Measurements from ENCODE around the gene CASP10. TPM values are rescaled to one million over a fixed set of nuclear protein-coding genes. Genes with fewer than 3 reads are reported as not detected.
A peak's percentile ranks its signal among the peaks of the same experiment; 100 is the strongest.

CASP10 gene
- polyA plus RNA-seq, 4 donors = 11.6 to 21.7 (median 16.4) TPM

DNA sequence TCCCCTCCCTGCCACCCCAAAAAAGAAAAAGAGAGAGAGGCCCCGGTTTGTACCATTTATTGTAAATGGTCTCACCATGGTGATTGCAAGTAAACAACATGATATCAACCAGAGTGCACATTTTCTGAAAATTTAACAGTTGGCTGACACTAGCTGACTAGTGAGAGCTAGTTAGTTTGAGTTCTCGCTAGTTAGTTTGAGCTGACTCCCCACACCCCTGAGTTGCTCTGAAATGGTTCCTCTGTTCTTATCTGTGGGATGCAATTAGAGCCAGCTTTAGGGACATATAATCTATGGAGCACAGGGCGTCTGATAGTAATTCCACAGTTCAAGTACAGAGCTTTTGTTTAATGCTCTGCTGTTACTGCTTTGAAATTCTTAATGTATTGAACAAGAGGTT is 13.1 kb downstream of the CASP10 start:
- Histone ChIP-seq H3K36me3 (ENCODE audit: control insufficient read depth in 3 of 3, insufficient read depth in 2 of 3, low read depth in 1 of 3, low read length in 3 of 3) (peaks cover 2 to 24% (median 7%) of the 10 kb centered on the region in 3 donors), H3K27ac (ENCODE audit: low read depth in 1 of 3, low read length in 2 of 3) (peak overlapping the region; percentile 2 to 58 (median 54))
- 9 to 48% (median 39%) methylated on average over 3 of the region's 3 CpGs for WGBS, 3 donors

DNA sequence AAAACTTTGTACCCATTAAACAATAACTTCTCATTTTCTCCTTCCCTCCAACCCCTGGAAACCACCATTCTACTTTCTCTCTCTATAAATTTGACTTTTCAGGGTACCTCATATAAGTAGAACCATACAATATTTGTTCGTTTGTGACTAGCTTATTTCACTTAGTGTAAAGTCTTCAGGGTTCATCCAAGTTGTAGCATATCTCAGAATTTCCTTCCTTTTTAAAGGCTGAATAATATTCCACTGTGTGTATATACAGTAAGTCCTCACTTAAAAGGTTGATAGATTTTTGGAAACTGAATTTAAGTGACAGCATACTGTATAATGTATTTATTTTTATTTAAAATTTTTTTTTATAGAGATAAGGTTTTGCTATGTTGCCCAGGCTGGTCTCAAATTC is 13.9 kb downstream of the CASP10 start:
- Histone ChIP-seq H3K4me3 (ENCODE audit: low read depth in 1 of 3, low read length in 3 of 3) (no peak overlapping the region), H3K27ac (ENCODE audit: low read depth in 1 of 3, low read length in 2 of 3) (peak overlapping the region in 1 of 3 donors; percentile 54), H3K27me3 (ENCODE audit: control insufficient read depth in 3 of 3, insufficient read depth in 3 of 3, low read length in 3 of 3) (no peaks in the 10 kb centered on the region), H3K36me3 (ENCODE audit: control insufficient read depth in 3 of 3, insufficient read depth in 2 of 3, low read depth in 1 of 3, low read length in 3 of 3) (peaks cover 2 to 27% (median 9%) of the 10 kb centered on the region in 3 donors), H3K4me1 (ENCODE audit: control insufficient read depth in 3 of 3, insufficient read depth in 2 of 3, low read depth in 1 of 3, low read length in 2 of 3) (peaks cover 2 to 25% (median 8%) of the 10 kb centered on the region in 3 donors), H3K9me3 (ENCODE audit: control insufficient read depth in 2 of 2, insufficient read depth in 1 of 2, low read depth in 1 of 2, low read length in 1 of 2) (no peaks in the 10 kb centered on the region)
- DNase-seq (no peak), FAIRE-seq (no peak)
- 92 to 98% (median 97%) methylated on average over 1 of the region's 1 CpG for WGBS, 3 donors

More for the DNA sequence above, 13.1 kb downstream of the CASP10 start:
- Histone ChIP-seq H3K27me3 (ENCODE audit: control insufficient read depth in 3 of 3, insufficient read depth in 3 of 3, low read length in 3 of 3) (no peaks in the 10 kb centered on the region), H3K4me1 (ENCODE audit: control insufficient read depth in 3 of 3, insufficient read depth in 2 of 3, low read depth in 1 of 3, low read length in 2 of 3) (peaks cover 5 to 33% (median 8%) of the 10 kb centered on the region in 3 donors), H3K4me3 (ENCODE audit: low read depth in 1 of 3, low read length in 3 of 3) (no peak overlapping the region), H3K9me3 (ENCODE audit: control insufficient read depth in 2 of 2, insufficient read depth in 1 of 2, low read depth in 1 of 2, low read length in 1 of 2) (no peaks in the 10 kb centered on the region)
- FAIRE-seq (no peak), DNase-seq (peak; percentile 48 to 91)

DNA sequence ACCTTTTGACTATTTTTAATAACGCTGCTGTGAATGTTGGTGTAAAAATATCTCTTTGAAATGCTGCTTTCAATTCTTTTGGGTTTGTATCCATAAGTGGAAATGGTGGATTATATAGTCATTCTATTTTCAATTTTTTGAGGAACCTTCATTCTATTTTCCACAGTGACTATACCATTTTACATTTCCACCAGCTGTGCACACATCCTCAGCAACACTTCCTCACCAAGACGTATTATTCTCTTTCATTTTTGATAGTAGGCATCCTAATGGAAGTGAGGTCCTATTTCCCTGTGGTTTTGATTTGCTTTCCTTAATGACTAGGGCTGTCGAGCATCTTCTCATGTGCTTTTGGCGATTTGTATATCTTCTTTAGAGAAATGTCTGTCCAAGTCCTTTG is 14.8 kb downstream of the CASP10 start:
- Histone ChIP-seq H3K36me3 (ENCODE audit: control insufficient read depth in 3 of 3, insufficient read depth in 2 of 3, low read depth in 1 of 3, low read length in 3 of 3) (peaks cover 2 to 32% (median 9%) of the 10 kb centered on the region in 3 donors), H3K27me3 (ENCODE audit: control insufficient read depth in 3 of 3, insufficient read depth in 3 of 3, low read length in 3 of 3) (no peaks in the 10 kb centered on the region), H3K9me3 (ENCODE audit: control insufficient read depth in 2 of 2, insufficient read depth in 1 of 2, low read depth in 1 of 2, low read length in 1 of 2) (no peaks in the 10 kb centered on the region), H3K4me1 (ENCODE audit: control insufficient read depth in 3 of 3, insufficient read depth in 2 of 3, low read depth in 1 of 3, low read length in 2 of 3) (peaks cover 2 to 21% (median 8%) of the 10 kb centered on the region in 3 donors), H3K27ac (ENCODE audit: low read depth in 1 of 3, low read length in 2 of 3) (no peak overlapping the region), H3K4me3 (ENCODE audit: low read depth in 1 of 3, low read length in 3 of 3) (no peak overlapping the region)
- FAIRE-seq (no peak), DNase-seq (no peak)
- 75 to 82% (median 77%) methylated on average over 4 of the region's 4 CpGs for WGBS, 3 donors

DNA sequence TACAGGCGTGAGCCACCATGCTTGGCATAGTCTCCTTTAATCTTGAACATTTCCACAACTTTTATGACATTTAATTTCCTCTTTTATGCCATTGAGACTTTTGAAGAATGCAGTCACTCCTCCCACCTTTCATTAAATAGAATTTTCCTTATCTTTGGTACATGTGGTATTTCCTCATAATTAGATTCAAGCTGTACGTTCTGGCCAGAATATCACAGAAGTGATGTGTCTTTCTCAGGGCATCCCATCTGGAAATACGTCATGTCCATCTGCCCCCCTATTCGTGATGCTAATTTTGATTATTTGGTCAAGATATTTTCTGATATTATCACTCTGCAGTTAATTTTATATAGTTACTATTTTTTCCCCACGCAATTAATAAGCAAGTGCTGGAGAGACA is 16.9 kb downstream of the CASP10 start:
- DNase-seq (no peak), FAIRE-seq (no peak)
- no peaks in the 10 kb centered on the region for H3K9me3 ChIP-seq (ENCODE audit: control insufficient read depth in 2 of 2, insufficient read depth in 1 of 2, low read depth in 1 of 2, low read length in 1 of 2)
- H3K36me3 ChIP-seq (ENCODE audit: control insufficient read depth in 3 of 3, insufficient read depth in 2 of 3, low read depth in 1 of 3, low read length in 3 of 3) = peaks cover 8 to 28% (median 11%) of the 10 kb centered on the region in 3 donors
- no peak overlapping the region for H3K27ac ChIP-seq (ENCODE audit: low read depth in 1 of 3, low read length in 2 of 3)
- H3K4me3 ChIP-seq (ENCODE audit: low read depth in 1 of 3, low read length in 3 of 3) = no peak overlapping the region
- WGBS, 3 donors = 77 to 88% (median 87%) methylated on average over 5 of the region's 5 CpGs
- H3K4me1 ChIP-seq (ENCODE audit: control insufficient read depth in 3 of 3, insufficient read depth in 2 of 3, low read depth in 1 of 3, low read length in 2 of 3) = peaks cover 2 to 15% (median 5%) of the 10 kb centered on the region in 3 donors
- H3K27me3 ChIP-seq (ENCODE audit: control insufficient read depth in 3 of 3, insufficient read depth in 3 of 3, low read length in 3 of 3) = no peaks in the 10 kb centered on the region

DNA sequence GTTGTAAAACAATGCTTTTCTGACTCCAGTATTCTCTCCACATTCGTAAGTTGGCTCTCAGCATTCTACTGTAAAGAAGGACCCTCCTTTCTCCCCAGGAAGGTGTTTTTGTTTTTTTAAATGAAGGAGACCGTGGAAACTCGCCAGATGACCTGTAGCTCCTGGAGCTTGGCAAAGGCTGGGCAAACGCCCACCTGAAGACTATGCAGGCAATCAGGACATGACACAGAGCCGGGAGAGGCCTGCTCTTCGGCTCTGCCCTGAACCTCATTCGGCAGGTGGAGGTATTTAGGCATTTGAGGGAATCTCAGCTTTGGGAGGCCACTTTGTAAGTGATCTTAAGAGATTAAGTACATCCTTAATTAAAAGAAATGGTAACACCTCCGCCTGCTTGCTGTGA is 17.4 kb downstream of the CASP10 start:
- no peak overlapping the region for H3K4me3 ChIP-seq (ENCODE audit: low read depth in 1 of 3, low read length in 3 of 3)
- peaks cover 8 to 27% (median 12%) of the 10 kb centered on the region in 3 donors for H3K36me3 ChIP-seq (ENCODE audit: control insufficient read depth in 3 of 3, insufficient read depth in 2 of 3, low read depth in 1 of 3, low read length in 3 of 3)
- FAIRE-seq (no peak), DNase-seq (no peak)
- no peaks in the 10 kb centered on the region for H3K9me3 ChIP-seq (ENCODE audit: control insufficient read depth in 2 of 2, insufficient read depth in 1 of 2, low read depth in 1 of 2, low read length in 1 of 2)
- H3K27me3 ChIP-seq (ENCODE audit: control insufficient read depth in 3 of 3, insufficient read depth in 3 of 3, low read length in 3 of 3) = no peaks in the 10 kb centered on the region
- 82 to 88% (median 85%) methylated on average over 8 of the region's 8 CpGs for WGBS, 3 donors
- no peak overlapping the region for H3K27ac ChIP-seq (ENCODE audit: low read depth in 1 of 3, low read length in 2 of 3)
- peaks cover 2 to 20% (median 3%) of the 10 kb centered on the region in 3 donors for H3K4me1 ChIP-seq (ENCODE audit: control insufficient read depth in 3 of 3, insufficient read depth in 2 of 3, low read depth in 1 of 3, low read length in 2 of 3)

DNA sequence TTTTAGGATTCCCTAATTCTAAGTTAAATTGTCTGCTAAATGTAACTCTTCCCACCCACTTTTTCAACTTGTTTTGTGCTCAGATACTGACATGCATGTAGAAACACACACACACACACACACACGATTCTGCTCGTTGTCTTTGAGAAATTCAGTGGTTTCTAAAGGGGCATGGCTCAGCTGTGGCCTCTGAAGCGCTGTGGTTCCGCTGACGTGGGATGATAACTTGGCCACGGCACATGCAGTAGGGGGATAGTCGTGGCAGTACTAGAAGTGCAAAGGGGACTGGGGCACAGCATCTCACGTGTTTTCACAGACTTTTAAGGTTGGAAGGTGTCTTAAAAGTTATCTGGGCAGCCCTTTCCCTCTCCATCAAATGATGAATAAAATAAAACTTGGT is 18.4 kb downstream of the CASP10 start:
- Histone ChIP-seq H3K36me3 (ENCODE audit: control insufficient read depth in 3 of 3, insufficient read depth in 2 of 3, low read depth in 1 of 3, low read length in 3 of 3) (peaks cover 8 to 27% (median 11%) of the 10 kb centered on the region in 3 donors), H3K9me3 (ENCODE audit: control insufficient read depth in 2 of 2, insufficient read depth in 1 of 2, low read depth in 1 of 2, low read length in 1 of 2) (no peaks in the 10 kb centered on the region), H3K4me3 (ENCODE audit: low read depth in 1 of 3, low read length in 3 of 3) (no peak overlapping the region), H3K4me1 (ENCODE audit: control insufficient read depth in 3 of 3, insufficient read depth in 2 of 3, low read depth in 1 of 3, low read length in 2 of 3) (peaks cover 0 to 16% (median 0%) of the 10 kb centered on the region in 3 donors), H3K27ac (ENCODE audit: low read depth in 1 of 3, low read length in 2 of 3) (no peak overlapping the region), H3K27me3 (ENCODE audit: control insufficient read depth in 3 of 3, insufficient read depth in 3 of 3, low read length in 3 of 3) (no peaks in the 10 kb centered on the region)
- DNase-seq (no peak), FAIRE-seq (no peak)
- 79 to 86% (median 85%) methylated on average over 8 of the region's 8 CpGs for WGBS, 3 donors

DNA sequence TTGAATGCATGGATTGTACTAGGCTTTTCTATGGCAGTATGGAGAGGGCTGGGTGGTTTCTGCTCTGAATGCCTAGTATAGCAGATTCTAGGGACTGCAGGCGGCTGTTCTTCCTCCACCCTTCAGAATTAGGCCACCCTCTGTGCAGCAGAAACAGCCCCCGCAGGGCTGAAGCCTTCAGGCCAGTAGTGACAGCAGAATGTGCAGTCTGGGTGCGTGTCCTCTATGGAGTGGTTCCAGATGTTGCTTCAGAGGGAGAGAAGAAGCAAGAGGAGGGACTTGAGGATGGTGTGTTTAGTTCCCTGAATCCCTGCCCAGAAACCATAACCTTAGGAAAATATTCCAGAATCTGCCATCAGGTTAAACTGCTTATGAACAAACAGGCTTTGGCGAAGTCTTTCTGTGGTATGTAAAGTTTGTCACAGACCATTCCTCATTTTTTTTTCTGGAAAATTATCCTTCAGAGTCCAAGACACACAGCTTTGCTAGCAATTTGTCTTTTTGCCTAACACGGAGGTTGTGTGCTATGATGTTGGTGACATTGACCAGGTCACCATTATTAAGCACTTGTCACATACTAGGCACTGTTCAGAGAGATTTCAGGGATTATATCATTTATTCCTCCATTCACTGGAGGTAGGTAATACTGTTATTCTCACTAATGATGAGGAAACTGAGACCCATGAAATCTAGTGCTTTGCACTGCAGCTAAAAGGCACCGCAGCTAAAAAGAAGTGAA is 21.1 kb downstream of the CASP10 start:
- no peak overlapping the region for H3K4me3 ChIP-seq (ENCODE audit: low read depth in 1 of 3, low read length in 3 of 3)
- DNase-seq (no peak), FAIRE-seq (no peak)
- H3K36me3 ChIP-seq (ENCODE audit: control insufficient read depth in 3 of 3, insufficient read depth in 2 of 3, low read depth in 1 of 3, low read length in 3 of 3) = peaks cover 10 to 26% (median 11%) of the 10 kb centered on the region in 3 donors
- peak overlapping the region in 1 of 3 donors; percentile 54 for H3K27ac ChIP-seq (ENCODE audit: low read depth in 1 of 3, low read length in 2 of 3)
- no peaks in the 10 kb centered on the region for H3K9me3 ChIP-seq (ENCODE audit: control insufficient read depth in 2 of 2, insufficient read depth in 1 of 2, low read depth in 1 of 2, low read length in 1 of 2)
- peaks cover 0 to 13% (median 0%) of the 10 kb centered on the region in 3 donors for H3K4me1 ChIP-seq (ENCODE audit: control insufficient read depth in 3 of 3, insufficient read depth in 2 of 3, low read depth in 1 of 3, low read length in 2 of 3)
- WGBS, 3 donors = 74 to 94% (median 90%) methylated on average over 6 of the region's 6 CpGs
- H3K27me3 ChIP-seq (ENCODE audit: control insufficient read depth in 3 of 3, insufficient read depth in 3 of 3, low read length in 3 of 3) = no peaks in the 10 kb centered on the region

DNA sequence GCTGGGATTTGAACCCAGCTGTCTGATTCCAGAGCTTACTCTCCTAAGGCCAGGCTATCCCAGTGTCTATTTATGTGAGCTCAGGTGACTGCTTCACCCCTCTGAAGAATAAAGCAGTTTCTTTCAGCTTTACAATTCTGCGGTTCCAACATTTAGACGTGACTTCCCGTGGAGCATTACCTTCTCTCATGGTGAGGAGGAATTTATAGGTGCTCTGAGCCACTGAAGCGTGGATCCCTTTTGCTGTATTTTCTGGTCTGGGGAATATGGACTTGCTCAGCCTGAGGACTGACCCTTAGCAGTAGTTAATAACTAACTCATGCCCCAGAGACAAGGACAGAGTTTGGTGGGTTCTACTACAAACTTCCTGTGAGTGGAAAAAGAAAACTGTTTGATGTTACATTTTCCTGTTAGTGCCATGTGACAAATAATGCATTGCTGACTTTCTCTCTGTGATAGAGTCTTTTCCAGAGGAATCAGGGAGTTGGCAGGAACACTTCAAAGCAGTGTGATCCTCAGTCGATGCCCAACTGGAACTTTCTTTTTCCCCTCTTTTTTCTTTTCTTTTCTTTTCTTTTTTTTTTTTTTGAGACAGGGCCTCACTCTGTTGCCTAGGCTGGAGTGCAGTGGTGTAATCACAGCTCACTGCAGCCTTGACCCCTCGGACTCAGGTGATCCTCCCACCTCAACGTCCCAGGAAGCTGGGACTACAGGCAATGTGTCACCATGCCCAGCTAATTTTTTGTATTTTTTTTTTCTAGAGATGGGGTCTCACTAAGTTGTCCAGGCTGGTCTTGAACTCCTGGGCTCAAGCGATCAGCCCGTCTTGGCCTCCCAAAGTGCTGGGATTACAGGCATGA is 21.9 kb downstream of the CASP10 start:
- WGBS, 3 donors = 90 to 93% (median 92%) methylated on average over 9 of the region's 9 CpGs
- no peak for FAIRE-seq
- no peaks in the 10 kb centered on the region for H3K27me3 ChIP-seq (ENCODE audit: control insufficient read depth in 3 of 3, insufficient read depth in 3 of 3, low read length in 3 of 3)
- no peak overlapping the region for H3K4me3 ChIP-seq (ENCODE audit: low read depth in 1 of 3, low read length in 3 of 3)
- H3K27ac ChIP-seq (ENCODE audit: low read depth in 1 of 3, low read length in 2 of 3) = peak overlapping the region in 1 of 3 donors; percentile 54
- peak in 1 of 2 donors; percentile 46 for DNase-seq
- H3K9me3 ChIP-seq (ENCODE audit: control insufficient read depth in 2 of 2, insufficient read depth in 1 of 2, low read depth in 1 of 2, low read length in 1 of 2) = no peaks in the 10 kb centered on the region
- peaks cover 0 to 13% (median 0%) of the 10 kb centered on the region in 3 donors for H3K4me1 ChIP-seq (ENCODE audit: control insufficient read depth in 3 of 3, insufficient read depth in 2 of 3, low read depth in 1 of 3, low read length in 2 of 3)
- peaks cover 11 to 25% (median 15%) of the 10 kb centered on the region in 3 donors for H3K36me3 ChIP-seq (ENCODE audit: control insufficient read depth in 3 of 3, insufficient read depth in 2 of 3, low read depth in 1 of 3, low read length in 3 of 3)

Measured in small intestine (tissue), 7 donors.